Prostate gland (tissue), 2 donors: ENCODE measurements around the gene PRMT7.

ENCODE experiments used
- CTCF ChIP-seq, 4 experiments: fragments of 200-600 bp in 2 of 4; fragments of 450-650 bp in 2 of 4; sonication (generic) in 2 of 4; IDR thresholded peaks; 1 replicate in 3 of 4; 2 replicates in 1 of 4; pipeline ENCODE4 v1.5.1; 2016 to 2019; ENCODE audit warnings: antibody characterized with exemption in 4 of 4, mild to moderate bottlenecking in 2 of 4, moderate library complexity in 2 of 4
- POLR2A ChIP-seq: fragments of 450-650 bp; IDR thresholded peaks from one replicate; pipeline ENCODE4 v1.6.1; 2016; ENCODE audit warnings: antibody characterized with exemption, mild to moderate bottlenecking

- no peak for TF ChIP-seq CTCF (IDR thresholded peaks at IDR 0.05)
- TF ChIP-seq POLR2A: no peak
Observed at GRCh38 chr16:68353366-68353765, 42.5 kb downstream of the PRMT7 start.
